Suprapubic skin (tissue), 4 donors: ENCODE results near the gene C1QTNF2. TPM values are rescaled to one million over a fixed set of nuclear protein-coding genes. Genes with fewer than 3 reads are reported as not detected.
"Not testable (repeated sequence)": the region's sequence is repeated elsewhere in the genome, so short reads cannot be mapped to it uniquely, and the experiment has no call there.

Experiments
- DNase-seq, 2 donors: peaks; one replicate each; pipeline ENCODE4 v3.0.0-alpha.2; 2019; ENCODE audit warnings: low spot score in 2 of 2
- H3K27ac ChIP-seq: fragments of 200-600 bp; sonication (generic); one replicate; pipeline ENCODE4 v1.5.1; 2019
- H3K27me3 ChIP-seq: fragments of 200-600 bp; sonication (generic); one replicate; pipeline ENCODE4 v1.5.1; 2019
- H3K36me3 ChIP-seq: fragments of 200-600 bp; sonication (generic); one replicate; pipeline ENCODE4 v1.5.1; 2019
- H3K4me1 ChIP-seq: fragments of 200-600 bp; sonication (generic); one replicate; pipeline ENCODE4 v1.5.1; 2019
- H3K4me3 ChIP-seq: fragments of 200-600 bp; sonication (generic); one replicate; pipeline ENCODE4 v1.5.1; 2019; ENCODE audit warnings: mild to moderate bottlenecking
- H3K9me3 ChIP-seq: fragments of 200-600 bp; sonication (generic); one replicate; pipeline ENCODE4 v1.5.1; 2019
- EP300 ChIP-seq: sonication (generic); formaldehyde crosslinking; IDR thresholded peaks from one replicate; pipeline ENCODE4 v1.6.1; 2017; ENCODE audit warnings: antibody characterized with exemption
- POLR2A ChIP-seq, 2 donors: fragments of 450-650 bp; IDR thresholded peaks; one replicate each; pipeline ENCODE4 v1.6.1; 2017; ENCODE audit warnings: antibody characterized with exemption in 2 of 2, mild to moderate bottlenecking in 2 of 2, moderate library complexity in 2 of 2
- POLR2AphosphoS5 ChIP-seq, 3 donors: sonication (generic); formaldehyde crosslinking; IDR thresholded peaks; one replicate each; pipeline ENCODE4 v1.6.1; 2017; ENCODE audit warnings: antibody characterized with exemption in 3 of 3
- WGBS: methylation state at CpG from one replicate; pipeline ENCODE4 v1.1.5; 2018; 5-methylcytosine and 5-hydroxymethylcytosine counted together
- total RNA-seq, 4 donors: library from RNA; depleted of rRNA; stranded (reverse); fragments of >200 nt; gene quantifications; one replicate each; pipeline ENCODE4 v1.1.0, GENCODE V29; 2016
- TF ChIP-seq, protein P1 (sequence below), 2 donors: fragments of 200-600 bp in 1 of 2; fragments of 450-650 bp in 1 of 2; sonication (generic) in 1 of 2; IDR thresholded peaks; one replicate each; pipeline ENCODE4 v1.5.1; 2016 to 2019; ENCODE audit warnings: antibody characterized with exemption in 2 of 2, mild to moderate bottlenecking in 1 of 2, moderate library complexity in 1 of 2

C1QTNF2 gene
- total RNA-seq, 4 donors from 2014 or later: 0.21 to 0.23 TPM; not detected in 2

GRCh38 chr5:160347448-160347847 lies 23.0 kb downstream of the C1QTNF2 start:
- Histone ChIP-seq H3K27ac (no peak overlapping the region), H3K4me1 (peaks cover 4% of the 10 kb centered on the region), H3K27me3 (no peaks in the 10 kb centered on the region), H3K36me3 (no peaks in the 10 kb centered on the region), H3K9me3 (no peaks in the 10 kb centered on the region), H3K4me3 (no peak overlapping the region)
- TF ChIP-seq, protein P1, sequence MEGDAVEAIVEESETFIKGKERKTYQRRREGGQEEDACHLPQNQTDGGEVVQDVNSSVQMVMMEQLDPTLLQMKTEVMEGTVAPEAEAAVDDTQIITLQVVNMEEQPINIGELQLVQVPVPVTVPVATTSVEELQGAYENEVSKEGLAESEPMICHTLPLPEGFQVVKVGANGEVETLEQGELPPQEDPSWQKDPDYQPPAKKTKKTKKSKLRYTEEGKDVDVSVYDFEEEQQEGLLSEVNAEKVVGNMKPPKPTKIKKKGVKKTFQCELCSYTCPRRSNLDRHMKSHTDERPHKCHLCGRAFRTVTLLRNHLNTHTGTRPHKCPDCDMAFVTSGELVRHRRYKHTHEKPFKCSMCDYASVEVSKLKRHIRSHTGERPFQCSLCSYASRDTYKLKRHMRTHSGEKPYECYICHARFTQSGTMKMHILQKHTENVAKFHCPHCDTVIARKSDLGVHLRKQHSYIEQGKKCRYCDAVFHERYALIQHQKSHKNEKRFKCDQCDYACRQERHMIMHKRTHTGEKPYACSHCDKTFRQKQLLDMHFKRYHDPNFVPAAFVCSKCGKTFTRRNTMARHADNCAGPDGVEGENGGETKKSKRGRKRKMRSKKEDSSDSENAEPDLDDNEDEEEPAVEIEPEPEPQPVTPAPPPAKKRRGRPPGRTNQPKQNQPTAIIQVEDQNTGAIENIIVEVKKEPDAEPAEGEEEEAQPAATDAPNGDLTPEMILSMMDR (IDR thresholded peaks at IDR 0.05): no peak
- no peak for TF ChIP-seq POLR2A (IDR thresholded peaks at IDR 0.05)
- TF ChIP-seq POLR2AphosphoS5 (IDR thresholded peaks at IDR 0.05): no peak
- no peak for TF ChIP-seq EP300
- no peak for DNase-seq
- 60% methylated on average over 6 of the region's 6 CpGs for WGBS

- WGBS: 69% methylated on average over 4 of the region's 4 CpGs
- DNase-seq: no peak
- Histone ChIP-seq H3K9me3 (no peaks in the 10 kb centered on the region), H3K4me1 (peaks cover 10% of the 10 kb centered on the region), H3K4me3 (no peak overlapping the region), H3K27me3 (no peaks in the 10 kb centered on the region), H3K36me3 (no peaks in the 10 kb centered on the region), H3K27ac (no peak overlapping the region)
- TF ChIP-seq, protein P1 (IDR thresholded peaks at IDR 0.05): no peak
- TF ChIP-seq POLR2AphosphoS5 (IDR thresholded peaks at IDR 0.05) (no peak), EP300 (no peak), POLR2A (IDR thresholded peaks at IDR 0.05) (no peak)
Observed at GRCh38 chr5:160342413-160342941, 27.9 kb downstream of the C1QTNF2 start.

DNA sequence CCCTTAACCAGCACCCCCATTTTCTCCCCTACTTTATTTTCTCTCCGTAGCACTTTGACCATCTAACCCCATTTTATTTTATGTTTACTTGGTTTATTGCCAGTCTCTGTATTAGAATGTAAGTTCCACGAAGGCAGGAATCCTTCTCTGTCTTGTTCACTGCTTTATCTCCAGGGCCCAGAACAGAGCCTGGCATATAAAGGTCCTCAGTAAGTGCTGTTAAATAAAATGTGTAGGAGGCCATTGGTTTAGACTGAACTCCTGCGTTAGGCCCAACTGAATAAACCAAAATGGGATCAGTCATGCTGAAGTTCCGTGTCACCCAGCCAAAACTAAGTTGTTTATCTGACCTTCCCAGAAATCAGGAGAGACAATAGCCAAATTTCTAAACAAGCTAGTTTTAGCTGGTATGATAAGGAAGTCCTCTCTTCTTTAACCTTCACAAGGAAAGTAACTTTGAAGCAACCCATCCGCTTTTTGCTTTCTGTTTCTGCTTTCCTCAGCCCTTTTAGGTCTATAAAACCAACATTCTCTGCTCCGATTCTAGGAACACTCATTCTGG lies 29.0 kb downstream of the C1QTNF2 start:
- no peak overlapping the region for H3K4me3 ChIP-seq
- no peak overlapping the region for H3K27ac ChIP-seq
- TF ChIP-seq, protein P1 (IDR thresholded peaks at IDR 0.05): no peak
- TF ChIP-seq EP300 (no peak), POLR2AphosphoS5 (IDR thresholded peaks at IDR 0.05) (no peak), POLR2A (IDR thresholded peaks at IDR 0.05) (no peak)
- no peaks in the 10 kb centered on the region for H3K9me3 ChIP-seq
- 76% methylated on average over 6 of the region's 6 CpGs for WGBS
- H3K27me3 ChIP-seq: no peaks in the 10 kb centered on the region
- H3K36me3 ChIP-seq: no peaks in the 10 kb centered on the region
- peaks cover 10% of the 10 kb centered on the region for H3K4me1 ChIP-seq
- no peak for DNase-seq

DNA sequence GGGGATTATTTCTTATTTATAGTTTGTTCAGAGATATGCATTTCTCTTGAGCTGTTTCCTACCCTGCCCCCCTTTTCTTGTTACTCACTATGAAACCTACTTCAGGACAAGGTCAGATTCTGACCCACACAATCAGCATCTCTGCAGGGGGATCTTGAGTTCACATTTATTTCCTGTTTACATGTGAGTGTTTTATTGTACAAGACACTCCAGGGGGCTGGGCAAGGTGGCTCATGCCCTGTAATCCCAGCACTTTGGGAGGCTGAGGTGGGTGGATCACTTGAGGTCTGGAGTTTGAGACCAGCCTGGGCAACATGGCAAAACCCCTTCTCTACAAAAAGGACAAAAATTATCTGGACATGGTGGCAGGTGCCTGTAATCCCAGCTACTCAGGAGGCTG lies 29.9 kb downstream of the C1QTNF2 start:
- H3K9me3 ChIP-seq, H3K27me3 ChIP-seq, H3K36me3 ChIP-seq, DNase-seq, H3K27ac ChIP-seq, H3K4me3 ChIP-seq: not testable (repeated sequence)
- peaks cover 10% of the 10 kb centered on the region for H3K4me1 ChIP-seq

DNA sequence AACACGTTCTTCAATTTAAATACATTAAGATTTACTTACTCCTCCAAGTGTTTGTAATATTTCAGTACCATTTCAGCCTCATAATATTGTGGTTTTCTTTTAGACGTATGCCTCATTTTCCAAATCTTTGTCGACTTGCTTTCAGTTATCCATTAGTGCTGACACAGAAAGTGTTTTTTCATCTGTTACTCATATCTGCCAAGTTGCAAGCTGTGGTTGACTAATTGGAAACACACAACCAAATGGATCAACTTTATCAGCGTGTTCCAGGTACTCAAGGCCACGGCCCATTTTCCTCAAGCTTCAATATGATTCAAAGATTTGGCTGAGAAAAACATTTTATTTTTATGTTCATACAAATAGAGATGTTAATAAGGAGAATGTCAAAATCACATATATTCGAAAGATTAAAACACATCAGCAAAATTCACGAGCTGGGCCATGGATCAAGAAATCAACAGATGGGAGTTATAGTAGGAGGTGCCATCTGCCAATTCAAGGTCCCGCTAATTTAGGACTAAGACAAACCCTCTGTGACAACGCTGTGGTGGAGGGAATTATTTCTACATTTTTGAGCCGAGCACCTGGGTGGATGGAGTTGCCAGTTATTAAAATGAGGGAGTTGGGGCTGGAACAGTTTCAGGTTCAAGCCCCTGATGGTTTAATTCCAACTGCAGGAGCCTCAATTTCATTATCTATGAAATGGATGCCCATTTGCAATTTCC lies 30.9 kb downstream of the C1QTNF2 start:
- Histone ChIP-seq H3K36me3 (no peaks in the 10 kb centered on the region), H3K27ac (no peak overlapping the region), H3K4me1 (peaks cover 6% of the 10 kb centered on the region), H3K27me3 (no peaks in the 10 kb centered on the region), H3K4me3 (no peak overlapping the region), H3K9me3 (no peaks in the 10 kb centered on the region)
- 35% methylated on average over 10 of the region's 10 CpGs for WGBS
- TF ChIP-seq EP300: no peak
- TF ChIP-seq, protein P1 (IDR thresholded peaks at IDR 0.05): no peak
- no peak for TF ChIP-seq POLR2A (IDR thresholded peaks at IDR 0.05)
- TF ChIP-seq POLR2AphosphoS5 (IDR thresholded peaks at IDR 0.05): no peak
- no peak for DNase-seq

DNA sequence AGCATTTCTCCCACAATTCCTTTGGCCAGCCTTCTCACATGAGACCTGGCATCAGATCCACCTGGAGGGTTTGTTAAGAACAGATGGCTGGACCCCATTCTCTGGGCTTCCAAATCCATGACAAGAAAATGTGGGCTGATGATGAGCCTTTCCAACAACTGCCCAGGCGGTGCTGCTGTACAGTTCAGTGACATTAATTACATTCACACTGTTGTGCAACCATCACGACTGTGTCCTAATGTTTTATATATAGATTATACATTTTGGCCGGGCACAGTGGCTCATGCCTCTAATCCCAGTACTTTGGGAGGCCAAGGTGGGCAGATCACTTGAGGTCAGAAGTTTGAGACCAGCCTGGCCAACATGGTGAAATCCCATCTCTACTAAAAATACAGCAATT lies 35.7 kb downstream of the C1QTNF2 start:
- not testable (repeated sequence) for H3K4me3 ChIP-seq, DNase-seq, H3K36me3 ChIP-seq, H3K9me3 ChIP-seq, H3K27me3 ChIP-seq, H3K4me1 ChIP-seq, H3K27ac ChIP-seq
- 86% methylated on average over 3 of the region's 3 CpGs for WGBS
